ENCODE data around the gene TMEM233. TPM values are rescaled to one million over a fixed set of nuclear protein-coding genes. Genes with fewer than 3 reads are reported as not detected.

The TMEM233 gene
- total and polyA plus RNA-seq, 11 donors, result 0.07 to 1.3 (median 0.25) TPM; not detected in 1

- 6 to 11% (median 7%) methylated on average over 12 to 14 of the region's 14 CpGs for WGBS, 4 donors
- H3K27me3 ChIP-seq, result no peaks in the 10 kb centered on the region
- intact Hi-C loops (cut with DNase I), result loop anchor here in 4 of 10 donors (5.0 to 10.0 kb wide), 5 partner anchors 49 to 236 kb away; no protein-coding TSS in a partner anchor
Measured at GRCh38 chr12:119668324-119668841, 74.8 kb downstream of the TMEM233 start.

GRCh38 chr12:119669744-119670472 is 76.3 kb downstream of the TMEM233 start:
- H3K27ac ChIP-seq, result peak overlapping the region in 7 of 12 donors; percentile 20 to 50 (median 36)
- ATAC-seq, result no peak
- H3K27me3 ChIP-seq, result no peaks in the 10 kb centered on the region
- no peaks in the 10 kb centered on the region for H3K9me3 ChIP-seq
- peaks cover 4 to 63% (median 46%) of the 10 kb centered on the region in 12 donors for H3K4me1 ChIP-seq
- 68 to 78% (median 69%) methylated on average over 11 of the region's 11 CpGs for WGBS, 4 donors
- TF ChIP-seq CTCF (IDR thresholded peaks at IDR 0.05), result no peak
- no peak for TF ChIP-seq POLR2A (IDR thresholded peaks at IDR 0.05)
- no peak overlapping the region for H3K4me3 ChIP-seq
- no peak for DNase-seq
- intact Hi-C loops (cut with DNase I), result loop anchor here in 5 of 10 donors (5.0 to 10.0 kb wide), 5 partner anchors 47 to 235 kb away; no protein-coding TSS in a partner anchor
- peaks cover 0 to 46% (median 39%) of the 10 kb centered on the region in 9 donors for H3K36me3 ChIP-seq

More at GRCh38 chr12:119668324-119668841, 74.8 kb downstream of the TMEM233 start:
- DNase-seq (no peak), ATAC-seq (peak in 2 of 4 donors; percentile 2 to 11)
- TF ChIP-seq CTCF (IDR thresholded peaks at IDR 0.05), result no peak
- no peak for TF ChIP-seq POLR2A (IDR thresholded peaks at IDR 0.05)
- H3K27ac ChIP-seq, result peak overlapping the region; percentile 84 to 98 (median 94)
- H3K36me3 ChIP-seq, result peaks cover 0 to 30% (median 24%) of the 10 kb centered on the region in 9 donors
- H3K4me1 ChIP-seq, result peaks cover 4 to 49% (median 35%) of the 10 kb centered on the region in 12 donors
- no peaks in the 10 kb centered on the region for H3K9me3 ChIP-seq
- peak overlapping the region; percentile 74 to 99 (median 96) for H3K4me3 ChIP-seq

GRCh38 chr12:119671070-119671469 is 77.5 kb downstream of the TMEM233 start:
- intact Hi-C loops (cut with DNase I), result loop anchor here in 1 of 10 donors (5.0 kb wide), 1 partner anchor 111 kb away; no protein-coding TSS in a partner anchor
- no peak for DNase-seq
- H3K27me3 ChIP-seq, result no peaks in the 10 kb centered on the region
- H3K36me3 ChIP-seq, result peaks cover 0 to 57% (median 50%) of the 10 kb centered on the region in 9 donors
- TF ChIP-seq POLR2A (IDR thresholded peaks at IDR 0.05) (no peak), CTCF (IDR thresholded peaks at IDR 0.05) (no peak)
- WGBS, 4 donors, result 86 to 93% (median 91%) methylated on average over 3 of the region's 3 CpGs
- H3K27ac ChIP-seq, result peak overlapping the region in 4 of 12 donors; percentile 7 to 50 (median 46)
- peaks cover 4 to 68% (median 43%) of the 10 kb centered on the region in 12 donors for H3K4me1 ChIP-seq
- no peak overlapping the region for H3K4me3 ChIP-seq
- no peak for ATAC-seq
- H3K9me3 ChIP-seq, result no peaks in the 10 kb centered on the region

GRCh38 chr12:119672194-119672593 is 78.6 kb downstream of the TMEM233 start:
- intact Hi-C loops (cut with DNase I), result loop anchor here in 2 of 10 donors (2.0 to 5.0 kb wide), 2 partner anchors 21 to 110 kb away; no protein-coding TSS in a partner anchor
- peaks cover 0 to 57% (median 34%) of the 10 kb centered on the region in 12 donors for H3K4me1 ChIP-seq
- peaks cover 0 to 68% (median 62%) of the 10 kb centered on the region in 9 donors for H3K36me3 ChIP-seq

More at GRCh38 chr12:119672194-119672593, 78.6 kb downstream of the TMEM233 start:
- no peak overlapping the region for H3K4me3 ChIP-seq
- TF ChIP-seq POLR2A (IDR thresholded peaks at IDR 0.05) (no peak), CTCF (IDR thresholded peaks at IDR 0.05) (no peak)
- no peaks in the 10 kb centered on the region for H3K9me3 ChIP-seq
- no peaks in the 10 kb centered on the region for H3K27me3 ChIP-seq
- peak overlapping the region in 7 of 12 donors; percentile 3 to 87 (median 75) for H3K27ac ChIP-seq
- 64 to 88% (median 74%) methylated on average over 8 of the region's 8 CpGs for WGBS, 4 donors
- ATAC-seq (no peak), DNase-seq (no peak)

Measured in heart left ventricle (tissue), 16 donors.